WTC11 (cell line): ENCODE results near the gene TESK2. TPM values are rescaled to one million over a fixed set of nuclear protein-coding genes. Genes with fewer than 3 reads are reported as not detected.

Source experiments
- ATAC-seq: fragments of 200-7000 bp; cut with Tn5 transposase; 2 replicates; pipeline ENCODE4 v1.10.0; 2021; ENCODE audit warnings: mild to moderate bottlenecking, moderate library complexity
- CTCF ChIA-PET: fragments of 300-600 bp; sonication (Branson Sonifier 250); formaldehyde crosslinking; loops from one replicate; lab custom pipeline; 2021; ENCODE audit warnings: antibody characterized with exemption; lab: Charles Lee
- POLR2A ChIA-PET: fragments of 350-600 bp; sonication (Branson Sonifier 250); formaldehyde crosslinking; loops from one replicate; lab custom pipeline; 2021; ENCODE audit warnings: antibody characterized with exemption; lab: Charles Lee
- DNase-seq: peaks from one replicate; pipeline ENCODE4 v3.0.0; 2021; ENCODE audit warnings: low spot score
- H3K27ac Mint-ChIP-seq: 2 replicates; pipeline ENCODE4 v1.8.0; 2021; ENCODE audit warnings: mixed read lengths
- H3K27me3 Mint-ChIP-seq: 2 replicates; pipeline ENCODE4 v1.8.0; 2021; ENCODE audit warnings: low read depth, mild to moderate bottlenecking, moderate library complexity, mixed read lengths
- H3K36me3 Mint-ChIP-seq: 2 replicates; pipeline ENCODE4 v1.8.0; 2021; ENCODE audit warnings: mixed read lengths
- H3K4me1 Mint-ChIP-seq: 2 replicates; pipeline ENCODE4 v1.8.0; 2022; ENCODE audit warnings: mixed read lengths
- H3K4me3 Mint-ChIP-seq: 2 replicates; pipeline ENCODE4 v1.8.0; 2021; ENCODE audit warnings: mild to moderate bottlenecking, moderate library complexity, mixed read lengths
- H3K9me3 Mint-ChIP-seq: 2 replicates; pipeline ENCODE4 v1.8.0; 2021; ENCODE audit warnings: mixed read lengths
- AFF4 ChIP-seq: sonication (generic); formaldehyde crosslinking; IDR thresholded peaks from 2 replicates; pipeline ENCODE4 v1.8.1; 2023; ENCODE audit warnings: mild to moderate bottlenecking, missing genetic modification reagents, borderline replicate concordance
- ATF2 ChIP-seq: sonication (generic); formaldehyde crosslinking; IDR thresholded peaks from 2 replicates; pipeline ENCODE4 v1.8.1; 2022; ENCODE audit warnings: low read depth, missing genetic modification reagents, borderline replicate concordance
- E2F1 ChIP-seq: sonication (generic); formaldehyde crosslinking; IDR thresholded peaks from 2 replicates; pipeline ENCODE4 v1.8.0; 2022; ENCODE audit warnings: mild to moderate bottlenecking, missing genetic modification reagents
- ERG ChIP-seq: fragments of 250-450 bp; sonication (Bioruptor Pico); IDR thresholded peaks from 2 replicates; pipeline ENCODE4 v1.8.0; 2021; ENCODE audit warnings: mild to moderate bottlenecking
- ETV6 ChIP-seq: sonication (generic); formaldehyde crosslinking; IDR thresholded peaks from 2 replicates; pipeline ENCODE4 v1.8.1; 2022; ENCODE audit warnings: mild to moderate bottlenecking, missing genetic modification reagents
- FOXK1 ChIP-seq: sonication (generic); formaldehyde crosslinking; IDR thresholded peaks from 2 replicates; pipeline ENCODE4 v1.8.0; 2022; ENCODE audit warnings: mild to moderate bottlenecking, moderate library complexity, missing genetic modification reagents
- KAT7 ChIP-seq: sonication (generic); formaldehyde crosslinking; IDR thresholded peaks from 2 replicates; pipeline ENCODE4 v1.8.1; 2023; ENCODE audit warnings: missing genetic modification reagents, mild to moderate bottlenecking, borderline replicate concordance
- MLX ChIP-seq: sonication (generic); formaldehyde crosslinking; IDR thresholded peaks from 2 replicates; pipeline ENCODE4 v1.8.1; 2023; ENCODE audit warnings: mild to moderate bottlenecking, missing genetic modification reagents, moderate library complexity
- MXD4 ChIP-seq: fragments of 250-450 bp; sonication (Bioruptor Pico); IDR thresholded peaks from 2 replicates; pipeline ENCODE4 v1.8.0; 2021; ENCODE audit warnings: mild to moderate bottlenecking, moderate library complexity, borderline replicate concordance
- NFATC4 ChIP-seq: fragments of 250-450 bp; sonication (Bioruptor Pico); IDR thresholded peaks from 2 replicates; pipeline ENCODE4 v1.9.0; 2021; ENCODE audit warnings: mild to moderate bottlenecking
- SOX15 ChIP-seq: fragments of 250-450 bp; sonication (Bioruptor Pico); IDR thresholded peaks from 2 replicates; pipeline ENCODE4 v1.9.0; 2021; ENCODE audit warnings: mild to moderate bottlenecking
- ZBTB21 ChIP-seq: sonication (generic); formaldehyde crosslinking; IDR thresholded peaks from 2 replicates; pipeline ENCODE4 v1.8.1; 2023; ENCODE audit warnings: mild to moderate bottlenecking, missing genetic modification reagents, borderline replicate concordance
- ZNF121 ChIP-seq: sonication (generic); formaldehyde crosslinking; IDR thresholded peaks from 2 replicates; pipeline ENCODE4 v1.8.0; 2023; ENCODE audit warnings: missing genetic modification reagents
- ZNF138 ChIP-seq: sonication (generic); formaldehyde crosslinking; conservative IDR thresholded peaks from 2 replicates; pipeline ENCODE4 v1.8.1; 2022; ENCODE audit warnings: mild to moderate bottlenecking, moderate library complexity, missing genetic modification reagents
- ZNF232 ChIP-seq: sonication (generic); formaldehyde crosslinking; IDR thresholded peaks from 2 replicates; pipeline ENCODE4 v1.8.0; 2022; ENCODE audit warnings: mild to moderate bottlenecking, missing genetic modification reagents
- ZNF263 ChIP-seq: sonication (generic); formaldehyde crosslinking; IDR thresholded peaks from 2 replicates; pipeline ENCODE4 v1.8.1; 2022; ENCODE audit warnings: low read depth, mild to moderate bottlenecking, moderate library complexity, missing genetic modification reagents
- ZNF416 ChIP-seq: fragments of 250-450 bp; sonication (Bioruptor Pico); IDR thresholded peaks from 2 replicates; pipeline ENCODE4 v1.9.0; 2021; ENCODE audit warnings: mild to moderate bottlenecking, inconsistent platforms
- ZNF423 ChIP-seq: fragments of 250-450 bp; sonication (Bioruptor Pico); IDR thresholded peaks from 2 replicates; pipeline ENCODE4 v2.1.2; 2022; ENCODE audit warnings: mild to moderate bottlenecking, moderate library complexity
- ZNF671 ChIP-seq: fragments of 250-450 bp; sonication (Bioruptor Pico); IDR thresholded peaks from 2 replicates; pipeline ENCODE4 v1.8.0; 2021; ENCODE audit warnings: mild to moderate bottlenecking
- total RNA-seq: library from RNA; stranded (reverse); gene quantifications from 3 replicates; pipeline ENCODE4 v1.2.3, GENCODE V29; 2021

TESK2 gene
- total RNA-seq, 1 experiment from 2014 or later = 13.3 TPM

- TF ChIP-seq MLX (CRISPR knock-in tag) = no peak
- TF ChIP-seq NFATC4 (CRISPR knock-in tag) = no peak
- no peak for TF ChIP-seq ZBTB21 (CRISPR knock-in tag)
- TF ChIP-seq ZNF416 (CRISPR knock-in tag) = no peak
- TF ChIP-seq ZNF423 (CRISPR knock-in tag) = no peak
- no peak for TF ChIP-seq ZNF121 (CRISPR knock-in tag)
- no peak for TF ChIP-seq ZNF671
Observed at GRCh38 chr1:45317166-45317565, 173.8 kb downstream of the TESK2 start (continued).

- Mint-ChIP-seq H3K36me3 (peaks cover 9% of the 10 kb centered on the region; the same call in 1 of the 2 replicates), H3K27ac (no peak overlapping the region), H3K4me3 (no peak overlapping the region), H3K9me3 (peaks cover 11% of the 10 kb centered on the region; the same call in 1 of the 2 replicates), H3K27me3 (no peaks in the 10 kb centered on the region; the same call in 1 of the 2 replicates), H3K4me1 (no peaks in the 10 kb centered on the region)
- ATAC-seq (no peak), DNase-seq (no peak)
- POLR2A ChIA-PET = interaction anchor here (0.6 kb wide), 1 partner anchor 377 kb away, joined by 3 read pairs; no protein-coding TSS in a partner anchor
- no peak for TF ChIP-seq KAT7 (CRISPR knock-in tag)
- TF ChIP-seq ZNF138 (CRISPR knock-in tag) = no peak
- no peak for TF ChIP-seq ETV6
- no peak for TF ChIP-seq ATF2
- no peak for TF ChIP-seq FOXK1
- TF ChIP-seq ZNF263 (CRISPR knock-in tag) = no peak
- no peak for TF ChIP-seq ERG (CRISPR knock-in tag)
- no peak for TF ChIP-seq E2F1 (CRISPR knock-in tag)
- TF ChIP-seq MXD4 (CRISPR knock-in tag) = no peak
- no peak for TF ChIP-seq ZNF232
- no peak for TF ChIP-seq SOX15 (CRISPR knock-in tag)
- no peak for TF ChIP-seq AFF4 (CRISPR knock-in tag)
- CTCF ChIA-PET = no interaction called here
Observed at GRCh38 chr1:45314266-45314665, 176.7 kb downstream of the TESK2 start.
